Hepatic stellate cell (primary cell): ENCODE measurements around the gene C19orf53.
"Not testable (repeated sequence)": the region's sequence is repeated elsewhere in the genome, so short reads cannot be mapped to it uniquely, and the experiment has no call there.

Experiments
- DNase-seq: peaks from one replicate; pipeline ENCODE4 v3.0.0; 2011; ENCODE audit warnings: low spot score

Gene C19orf53

DNA sequence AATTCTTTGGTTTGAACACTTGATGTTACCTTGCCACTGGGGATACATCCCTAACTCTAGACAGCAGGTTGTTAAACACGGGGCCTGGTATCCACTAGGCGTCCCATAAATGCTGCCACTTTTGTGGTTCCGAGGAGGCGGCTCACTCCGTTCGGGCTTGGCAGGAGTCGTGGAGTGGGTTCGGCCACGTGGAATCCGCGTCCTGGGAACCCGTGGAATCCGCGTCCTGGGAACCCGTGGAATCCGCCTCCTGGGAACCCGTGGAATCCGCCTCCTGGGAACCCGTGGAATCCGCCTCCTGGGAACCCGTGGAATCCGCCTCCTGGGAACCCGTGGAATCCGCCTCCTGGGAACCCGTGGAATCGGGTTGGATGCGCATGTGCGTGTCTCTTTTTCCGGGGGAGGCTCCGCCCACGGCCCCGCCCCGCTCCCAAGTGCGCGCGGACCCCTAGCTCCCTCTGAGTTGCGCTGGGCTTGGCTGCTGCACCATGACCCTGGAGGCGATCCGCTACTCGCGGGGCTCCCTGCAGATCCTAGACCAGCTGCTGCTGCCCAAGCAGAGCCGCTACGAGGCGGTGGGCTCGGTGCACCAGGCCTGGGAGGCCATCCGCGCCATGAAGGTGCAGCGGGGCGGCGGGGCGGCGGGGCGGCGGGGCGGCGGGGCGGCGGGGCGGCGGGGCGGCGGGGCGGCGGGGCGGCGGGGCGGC is 10.0 kb upstream of the C19orf53 start, which contains the start of gene MRI1:
Gene MRI1 (plus strand): TSS at position 422 of the 707 bp plus-strand sequence. CDS start 67 bp downstream, at position 489.
- DNase-seq, result peak; percentile 88

DNA sequence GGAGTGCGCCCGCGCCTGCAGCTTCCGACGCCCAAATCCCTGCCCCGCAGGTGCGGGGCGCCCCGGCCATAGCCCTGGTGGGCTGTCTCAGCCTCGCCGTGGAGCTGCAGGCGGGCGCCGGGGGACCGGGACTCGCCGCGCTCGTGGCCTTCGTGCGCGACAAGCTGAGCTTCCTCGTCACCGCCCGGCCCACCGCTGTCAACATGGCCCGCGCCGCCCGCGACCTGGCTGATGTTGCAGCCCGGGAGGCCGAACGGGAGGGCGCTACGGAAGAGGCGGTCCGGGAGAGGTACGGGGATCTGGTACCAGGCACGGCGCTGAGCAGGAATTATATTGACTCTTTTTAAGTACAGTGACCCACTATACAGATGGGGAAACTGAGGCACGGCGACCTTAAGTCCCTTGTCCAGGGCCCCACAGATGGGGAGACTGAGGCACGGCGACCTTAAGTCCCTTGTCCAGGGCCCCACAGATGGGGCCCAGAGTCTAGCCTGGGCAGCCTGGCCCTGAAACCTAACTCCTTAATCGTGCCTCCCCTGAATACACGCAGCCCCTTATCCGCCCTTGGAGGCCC is 9.3 kb upstream of the C19orf53 start:
- DNase-seq, result peak; percentile 50

DNA sequence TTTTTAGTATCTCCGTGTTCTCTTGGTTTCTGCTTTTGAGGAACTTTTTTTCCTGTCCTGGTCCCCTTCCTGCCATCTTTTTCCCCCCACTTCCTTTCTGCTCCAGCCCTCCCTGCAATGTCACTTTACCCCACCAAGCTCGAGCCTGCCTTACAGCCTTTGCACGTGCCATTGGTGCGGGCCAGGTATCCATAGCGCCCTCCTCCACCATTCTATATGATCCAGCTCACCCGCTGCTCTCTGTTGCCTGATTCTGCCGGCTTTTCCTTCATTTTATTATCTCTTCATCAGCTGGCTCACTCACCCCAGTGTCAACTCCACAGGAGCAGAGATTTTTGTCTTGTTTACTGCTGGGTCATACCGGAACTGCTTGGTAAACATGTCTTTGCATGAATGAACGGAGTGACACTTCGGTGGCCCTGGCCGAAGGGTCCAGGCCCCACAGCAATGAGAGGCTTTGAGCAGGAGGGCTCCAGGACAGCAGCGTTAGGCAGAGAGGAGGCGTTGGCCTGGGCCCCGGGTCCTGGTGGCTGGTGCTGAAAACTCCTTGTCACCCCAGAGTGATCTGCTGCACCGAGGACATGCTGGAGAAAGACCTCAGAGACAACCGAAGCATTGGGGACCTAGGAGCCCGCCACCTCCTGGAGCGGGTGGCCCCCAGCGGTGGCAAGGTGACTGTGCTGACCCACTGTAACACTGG is 8.7 kb upstream of the C19orf53 start:
- DNase-seq, result no peak

DNA sequence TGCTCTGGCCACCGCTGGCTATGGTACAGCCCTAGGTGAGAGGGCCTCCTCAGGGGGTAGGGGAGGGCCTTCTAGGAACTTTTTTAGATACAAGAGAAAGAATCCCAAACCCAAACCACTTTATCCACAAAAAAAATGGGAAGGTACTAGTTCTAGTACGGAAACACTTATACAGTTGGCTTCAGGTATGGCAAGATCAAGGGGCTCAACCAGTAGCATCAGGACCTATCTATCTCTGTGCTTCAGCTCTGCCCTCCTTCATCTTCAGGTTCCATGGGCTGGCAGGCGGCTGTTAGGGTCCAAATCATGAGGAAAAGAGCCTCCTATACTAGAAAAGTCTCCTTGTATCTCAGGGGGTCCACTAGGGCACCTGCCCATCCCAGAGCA is 8.2 kb upstream of the C19orf53 start:
- DNase-seq, result no peak

DNA sequence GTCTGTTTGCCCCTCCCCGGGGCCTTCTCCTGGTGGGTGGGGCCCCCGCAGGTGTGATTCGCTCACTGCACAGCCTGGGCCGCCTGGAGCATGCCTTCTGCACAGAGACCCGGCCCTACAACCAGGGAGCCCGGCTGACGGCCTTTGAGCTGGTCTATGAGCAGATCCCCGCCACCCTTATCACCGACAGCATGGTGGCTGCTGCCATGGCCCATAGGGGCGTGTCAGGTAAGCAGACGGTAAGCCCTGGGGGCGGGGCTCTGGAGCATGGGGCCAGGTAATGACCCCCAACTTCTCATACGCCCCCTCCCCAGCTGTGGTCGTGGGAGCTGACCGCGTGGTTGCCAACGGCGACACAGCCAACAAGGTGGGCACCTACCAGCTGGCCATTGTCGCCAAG is 5.7 kb upstream of the C19orf53 start:
- DNase-seq, result no peak

DNA sequence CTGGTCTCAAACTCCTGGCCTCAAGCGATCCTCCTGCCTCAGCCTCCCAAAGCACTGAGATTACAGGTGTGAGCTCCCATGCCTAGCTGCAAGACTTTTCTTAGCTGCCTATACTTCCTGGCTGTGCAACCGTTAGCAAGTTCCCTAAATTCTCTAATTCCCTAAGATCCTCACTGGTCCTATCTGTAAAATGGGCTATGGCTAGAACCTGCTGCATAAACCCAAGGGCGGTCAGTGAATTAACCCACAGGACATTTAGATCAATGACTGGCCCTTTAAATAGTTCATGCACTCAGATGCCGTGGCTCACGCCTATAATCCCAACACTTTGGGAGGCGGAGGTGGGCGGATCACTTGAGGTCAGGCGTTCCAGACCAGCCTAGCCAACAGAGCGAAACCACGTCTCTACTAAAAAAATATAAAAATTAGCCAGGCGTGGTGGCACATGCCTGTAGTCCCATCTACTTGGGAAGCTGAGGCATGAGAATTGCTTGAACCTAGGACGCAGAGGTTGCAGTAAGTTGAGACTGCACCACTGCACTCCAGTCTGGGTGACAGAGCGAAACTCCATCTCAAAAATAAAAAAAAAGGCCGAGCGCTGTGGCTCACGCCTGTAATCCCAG is 4.1 kb upstream of the C19orf53 start:
- DNase-seq, result no peak

DNA sequence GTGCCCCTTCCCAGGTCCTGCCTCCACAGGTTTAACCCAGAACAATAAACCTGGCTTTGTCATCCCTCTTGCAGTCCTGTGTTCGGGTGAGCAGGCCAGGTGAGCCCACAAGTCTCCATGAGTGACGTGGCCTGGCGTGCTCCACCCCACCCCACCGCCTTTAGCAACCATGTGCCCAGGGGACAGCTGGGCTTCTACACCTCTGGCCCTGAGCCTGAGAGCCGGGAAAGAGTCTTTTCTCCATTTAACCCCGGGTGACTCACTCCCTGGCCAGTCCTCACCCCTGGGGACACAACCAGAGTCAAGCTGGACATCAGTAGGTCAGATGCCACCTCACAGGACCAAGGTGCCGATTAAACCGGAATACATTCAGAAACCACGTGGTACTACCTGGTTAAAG is 4.1 kb downstream of the C19orf53 start:
- no peak for DNase-seq

DNA sequence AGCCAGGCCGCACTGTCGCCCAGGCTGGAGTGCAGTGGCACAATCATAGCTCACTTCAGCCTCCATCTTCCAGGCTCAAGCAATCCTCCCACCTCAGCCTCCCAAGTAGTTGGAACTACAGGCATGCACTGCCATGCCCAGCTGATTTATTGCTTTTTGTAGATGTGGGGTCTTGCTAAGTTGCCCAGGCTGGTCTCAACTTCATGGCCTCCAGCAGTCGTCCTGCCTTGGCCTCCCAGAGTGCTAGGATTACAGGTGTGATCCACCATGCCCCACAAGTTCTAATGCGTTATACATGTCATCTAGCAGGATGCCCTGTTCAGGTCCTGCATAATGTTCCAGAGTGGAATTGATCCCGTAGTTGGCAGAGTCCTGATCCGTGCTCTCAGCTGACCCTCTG is 4.6 kb downstream of the C19orf53 start:
- DNase-seq, result no peak

DNA sequence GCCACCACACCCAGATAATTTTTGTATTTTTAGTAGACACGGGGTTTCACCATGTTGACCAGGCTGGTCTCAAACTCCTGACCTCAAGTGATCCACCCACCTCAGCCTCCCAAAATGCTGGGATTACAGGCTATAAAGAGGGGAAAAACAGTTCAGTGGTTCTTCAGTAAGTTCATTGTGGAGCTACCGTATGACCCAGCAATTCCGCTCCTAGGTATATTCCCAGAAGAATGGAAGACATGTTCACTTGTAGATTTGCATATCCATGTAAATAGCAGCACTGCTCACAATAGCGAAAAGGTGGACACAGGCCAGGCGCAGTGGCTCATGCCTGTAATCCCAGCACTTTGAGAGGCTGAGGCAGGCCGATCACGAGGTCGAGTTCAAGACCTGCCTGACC is 5.5 kb downstream of the C19orf53 start:
- not testable (repeated sequence) for DNase-seq

DNA sequence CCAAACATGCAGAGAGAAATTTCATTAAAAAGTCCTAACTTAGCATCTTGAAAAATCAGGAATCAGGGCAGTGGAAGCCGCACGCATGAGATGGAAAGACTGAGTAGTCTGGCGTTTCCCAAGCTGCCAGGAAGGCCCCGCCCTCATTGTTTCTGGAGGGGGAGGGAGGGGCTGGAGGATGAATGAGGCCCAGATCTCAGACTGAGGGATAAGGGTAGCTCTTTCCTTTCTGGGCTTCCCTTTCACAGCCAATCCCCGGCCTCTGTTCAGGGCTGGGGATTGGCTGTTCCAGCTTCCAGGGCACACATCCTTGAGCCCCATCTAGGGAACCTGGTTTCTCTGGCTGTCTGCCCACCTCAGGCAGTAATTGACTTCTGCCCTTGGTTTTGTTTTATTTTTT is 7.3 kb downstream of the C19orf53 start:
- DNase-seq, result peak; percentile 93

DNA sequence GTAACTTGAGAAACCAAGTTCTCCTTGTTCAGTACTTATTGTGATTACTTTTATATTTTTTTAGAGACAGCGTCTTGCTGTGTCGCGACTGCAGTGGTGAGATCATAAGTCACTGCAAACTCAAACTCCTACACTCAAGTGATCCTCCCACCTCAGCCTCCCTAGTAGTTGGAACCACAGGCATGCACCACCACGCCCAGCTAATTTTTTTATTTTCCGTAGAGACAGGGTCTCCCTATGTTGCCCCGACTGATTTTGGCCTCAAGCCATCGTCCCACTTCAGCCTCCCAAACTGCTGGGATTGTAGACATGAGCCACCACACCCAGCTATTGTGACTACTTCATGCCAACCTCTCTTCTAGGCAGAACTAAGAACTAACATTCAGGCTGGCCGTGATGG is 8.3 kb downstream of the C19orf53 start:
- no peak for DNase-seq

DNA sequence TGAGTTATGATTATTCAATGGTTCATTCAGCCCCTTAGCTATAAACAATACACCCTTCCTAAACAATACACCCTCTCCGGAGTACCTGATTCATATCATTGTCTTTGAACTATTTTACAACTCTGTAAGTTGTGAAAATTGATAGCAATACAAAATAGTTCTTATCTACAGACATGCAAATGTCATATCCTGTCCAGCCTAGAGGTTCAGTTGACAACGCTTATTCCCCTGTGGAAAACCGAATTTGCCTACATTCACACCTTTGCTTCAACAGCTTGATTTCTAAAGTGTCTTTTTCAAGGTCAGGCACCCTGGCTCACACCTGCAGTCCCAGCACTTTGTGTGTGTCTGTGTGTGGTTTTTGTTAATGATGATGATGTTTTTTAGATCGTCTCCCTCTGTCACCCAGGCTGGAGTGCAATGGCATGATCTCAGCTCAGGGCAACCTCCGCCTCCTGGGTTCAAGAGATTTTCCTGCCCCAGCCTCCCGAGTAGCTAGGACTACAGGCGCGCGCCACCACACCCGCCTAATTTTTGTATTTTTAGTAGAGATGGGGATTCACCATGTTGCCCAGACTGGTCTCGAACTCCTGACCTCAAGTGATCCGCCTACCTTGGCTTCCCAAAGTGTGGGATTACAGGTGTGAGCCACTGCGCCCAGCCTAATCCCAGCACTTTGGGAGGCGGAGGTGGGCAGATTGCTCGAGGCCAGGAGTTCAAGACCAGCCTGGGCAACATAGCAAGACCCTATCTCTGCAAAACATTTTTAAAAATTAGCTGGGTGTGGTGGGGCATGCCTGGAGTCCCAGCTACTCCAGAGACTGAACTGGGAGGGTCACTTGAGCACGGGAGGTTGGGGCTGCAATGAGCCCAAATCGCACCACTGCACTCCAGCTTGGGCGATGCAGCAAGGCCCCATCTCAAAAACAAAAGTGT is 9.6 kb downstream of the C19orf53 start:
- no peak for DNase-seq

DNA sequence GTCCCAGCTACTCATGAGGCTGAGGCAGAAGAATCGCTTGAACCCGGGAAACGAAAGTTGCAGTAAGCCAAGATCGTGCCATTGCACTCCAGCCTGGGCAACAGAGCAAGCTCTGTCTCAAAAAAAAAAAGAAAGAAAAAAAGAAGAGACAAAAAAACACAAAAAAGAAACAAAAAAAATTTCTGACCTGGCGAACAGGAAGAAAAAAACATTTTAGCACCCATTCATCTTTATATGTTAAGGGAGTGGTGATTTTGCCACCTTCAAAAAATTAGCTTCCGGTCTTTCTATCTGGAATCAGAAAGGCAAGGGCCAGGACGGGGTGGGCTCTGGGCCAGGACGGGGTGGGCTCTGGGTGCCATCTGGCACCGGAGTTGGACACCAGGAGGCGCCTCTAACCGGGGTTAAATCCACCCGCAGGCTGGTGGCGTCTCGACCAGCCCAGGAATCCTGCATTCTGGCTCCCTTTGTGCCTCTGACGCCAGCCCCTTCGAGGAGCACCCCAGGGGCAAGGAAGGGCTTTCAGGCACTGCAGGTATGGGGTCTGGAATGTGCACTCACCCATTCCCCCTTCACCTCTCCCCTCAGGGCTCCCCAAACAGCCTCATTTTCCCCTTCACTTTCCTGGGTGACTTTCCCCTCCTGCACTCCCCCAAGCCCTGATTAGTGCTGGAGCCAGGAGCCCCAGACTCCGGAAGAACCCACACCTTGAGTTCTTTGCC is 10.6 kb downstream of the C19orf53 start:
- DNase-seq, result peak; percentile 69

DNA sequence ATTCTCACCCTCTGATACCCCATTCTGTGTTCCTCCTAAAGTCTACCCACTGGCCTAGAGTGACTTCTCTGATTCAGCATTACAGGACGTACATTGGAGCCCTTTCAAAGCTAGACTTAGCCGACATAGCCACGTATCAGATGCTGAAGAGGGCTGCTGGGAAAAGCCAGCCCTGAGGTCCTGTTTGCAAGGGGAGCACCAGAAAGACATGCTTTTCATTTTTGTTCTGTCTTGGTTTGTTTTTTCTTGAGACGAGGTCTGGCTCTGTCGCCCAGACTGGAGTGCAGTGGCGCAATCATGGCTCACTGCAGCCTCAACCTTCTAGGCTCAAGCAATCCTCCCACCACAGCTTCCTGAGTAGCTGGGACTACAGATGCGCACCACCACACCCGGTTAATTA is 14.7 kb downstream of the C19orf53 start:
- peak; percentile 68 for DNase-seq

DNA sequence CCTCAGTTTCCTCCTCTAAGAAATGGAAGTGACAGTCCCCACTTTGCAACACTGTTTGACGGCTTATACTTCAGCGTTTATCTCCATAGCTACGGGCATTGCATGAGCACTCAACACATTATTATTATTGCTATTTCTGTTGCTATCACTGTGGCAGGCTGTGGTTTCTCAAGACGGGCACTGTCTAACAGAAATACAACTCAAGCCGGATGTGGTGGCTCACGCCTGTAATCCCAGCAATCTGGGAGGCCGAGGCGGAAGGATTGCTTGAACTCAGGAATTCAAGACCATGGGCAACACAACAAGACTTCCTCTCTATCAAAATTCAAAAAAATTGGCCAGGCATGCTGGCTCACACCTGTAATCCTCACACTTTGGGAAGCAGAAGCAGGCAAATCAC is 16.1 kb downstream of the C19orf53 start:
- DNase-seq, result no peak

DNA sequence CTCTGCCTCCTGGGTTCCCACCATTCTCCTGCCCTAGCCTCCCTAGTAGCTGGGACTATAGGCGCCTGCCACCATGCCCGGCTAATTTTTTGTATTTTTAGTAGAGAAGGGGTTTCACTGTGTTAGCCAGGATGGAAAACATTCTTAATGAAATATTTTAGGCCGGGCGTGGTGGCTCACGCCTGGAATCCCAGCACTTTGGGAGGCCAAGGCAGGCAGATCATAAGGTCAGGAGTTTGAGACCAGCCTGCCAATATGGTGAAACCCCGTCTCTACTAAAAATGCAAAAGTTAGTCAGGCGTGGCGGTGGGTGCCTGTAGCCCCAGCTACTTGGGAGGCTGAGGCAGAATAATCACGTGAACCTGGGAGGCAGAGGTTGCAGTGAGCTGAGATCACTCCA is 19.1 kb downstream of the C19orf53 start:
- DNase-seq, result not testable (repeated sequence)

DNA sequence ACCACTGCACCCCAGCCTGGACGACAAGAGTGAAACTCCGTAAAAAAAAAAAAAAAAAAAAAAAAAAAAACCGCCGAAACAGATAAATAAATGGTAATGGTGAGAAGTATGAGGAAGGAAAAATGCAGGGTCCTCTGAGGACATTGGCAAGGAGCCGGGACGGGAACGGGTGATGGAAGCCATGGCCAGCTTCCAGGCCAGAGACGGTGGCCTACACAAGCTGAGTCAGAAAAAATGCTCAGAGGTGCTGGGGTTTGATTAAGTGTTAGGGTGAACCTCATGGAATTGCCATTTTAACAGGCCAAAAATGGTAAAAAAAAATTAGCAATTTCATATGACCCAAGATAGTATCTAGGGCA is 20.1 kb downstream of the C19orf53 start:
- DNase-seq, result peak; percentile 75

DNA sequence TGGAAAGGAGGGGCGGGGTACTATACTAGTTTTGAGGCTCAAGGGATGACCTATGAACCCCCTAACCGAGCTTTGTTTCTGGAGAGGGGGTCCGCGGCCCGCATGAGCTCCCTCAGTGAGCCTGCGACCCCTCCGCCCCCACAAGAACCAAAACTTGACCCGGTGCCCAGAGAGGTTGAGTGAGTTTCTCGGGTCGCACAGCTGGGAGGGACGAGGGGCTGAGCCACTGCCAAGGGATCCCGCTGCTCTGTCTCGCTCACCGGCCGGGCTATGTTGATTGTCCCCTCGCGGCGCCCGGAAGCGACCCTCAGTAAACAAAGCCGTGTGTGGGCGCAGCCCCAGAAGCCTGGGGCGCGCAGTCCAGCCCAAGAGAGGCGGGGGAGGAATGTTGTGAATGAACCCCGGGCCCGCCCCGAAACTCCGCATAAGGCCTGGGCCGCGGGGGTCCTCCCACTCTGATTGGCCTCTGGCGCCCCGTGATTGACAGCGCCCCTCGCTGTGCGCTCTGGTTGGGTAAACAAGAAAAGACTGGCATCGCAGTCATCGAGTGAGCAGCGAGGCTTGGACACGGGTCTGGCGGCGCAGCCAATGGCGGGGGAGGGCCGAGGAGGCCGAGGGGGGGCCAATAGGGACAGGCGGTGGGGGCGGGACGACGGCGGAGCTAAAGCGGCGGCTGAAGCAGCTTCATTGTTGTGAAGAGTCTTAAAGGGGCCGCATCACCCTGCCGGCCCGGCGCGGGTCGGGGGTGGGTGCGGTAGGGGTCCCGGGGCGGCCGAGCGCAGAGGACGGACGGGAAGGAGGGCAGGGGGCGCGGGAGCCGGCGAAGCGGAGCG is 20.7 kb downstream of the C19orf53 start, which contains the start of gene ZSWIM4:
Gene ZSWIM4 (plus strand): TSS at position 687 of the 833 bp plus-strand sequence. CDS start 206 bp downstream, outside the sequence.
- DNase-seq, result peak; percentile 100

DNA sequence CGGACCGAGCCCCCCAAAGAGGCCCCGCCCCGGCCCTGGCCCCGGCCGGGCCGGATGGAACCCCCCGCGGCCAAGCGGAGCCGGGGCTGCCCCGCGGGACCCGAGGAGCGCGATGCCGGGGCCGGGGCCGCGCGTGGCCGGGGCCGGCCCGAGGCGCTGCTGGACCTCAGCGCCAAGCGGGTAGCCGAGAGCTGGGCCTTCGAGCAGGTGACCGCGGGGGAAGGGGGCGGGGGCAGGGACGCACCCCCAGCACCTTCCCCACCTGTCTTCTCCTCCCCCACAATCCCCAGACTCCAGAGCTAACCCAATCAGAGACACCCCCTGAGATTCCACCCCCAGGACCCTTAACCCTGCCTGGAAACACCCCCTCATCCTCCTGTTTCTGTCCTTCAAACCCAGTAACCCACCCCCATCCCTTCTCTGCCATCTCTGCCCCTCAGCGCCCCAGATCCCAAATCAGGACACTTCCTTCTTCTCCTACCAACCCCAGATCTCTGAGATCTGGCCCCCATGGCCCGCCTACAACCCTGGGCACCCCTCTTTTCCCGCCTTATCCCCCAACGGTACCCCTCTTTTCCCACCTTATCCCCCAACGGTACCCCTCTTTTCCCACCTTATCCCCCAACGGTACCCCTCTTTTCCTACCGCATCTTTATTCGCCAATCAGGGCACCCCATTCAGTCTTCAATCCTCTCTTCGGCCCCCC is 21.5 kb downstream of the C19orf53 start:
- DNase-seq, result no peak
